IMR-90 (cell line): ENCODE measurements around the gene IFNLR1. TPM values are rescaled to one million over a fixed set of nuclear protein-coding genes. Genes with fewer than 3 reads are reported as not detected.

Experiments used
- ATAC-seq: fragments of 200-7000 bp; cut with Tn5 transposase; 2 replicates; pipeline ENCODE4 v1.9.1; 2020; ENCODE audit warnings: low read depth, mild to moderate bottlenecking, moderate library complexity
- BruUV-seq: library from RNA; stranded (reverse); fragments of 400-500 nt; replicated peaks from 2 replicates; lab custom pipeline; 2021; lab: Mats Ljungman, UMichigan
- CTCF ChIA-PET: fragments of 300-600 bp; formaldehyde crosslinking; extraction: SDS; loops from one replicate; lab custom pipeline; 2021; ENCODE audit warnings: antibody characterized with exemption; lab: Yijun Ruan, JAX
- POLR2A ChIA-PET: fragments of 300-600 bp; sonication (Branson Sonifier 250); formaldehyde crosslinking; loops from one replicate; lab custom pipeline; 2022; ENCODE audit warnings: antibody characterized with exemption; ENCODE audit not compliant: unreplicated experiment; lab: Charles Lee
- DNase-seq: peaks from one replicate; pipeline ENCODE4 v3.0.0; 2013
- H2AFZ ChIP-seq: replicated peaks from 2 replicates; pipeline ENCODE3; 2013; ENCODE audit warnings: low read length, mild to moderate bottlenecking; ENCODE audit not compliant: poor library complexity
- H2AK5ac ChIP-seq: 2 replicates; pipeline ENCODE4 v1.6.1; 2013; ENCODE audit warnings: low read depth, low read length, inconsistent platforms
- H2AK9ac ChIP-seq: replicated peaks from 2 replicates; pipeline ENCODE3; 2013; ENCODE audit warnings: mild to moderate bottlenecking, low read depth, low read length, moderate library complexity; ENCODE audit not compliant: poor library complexity
- H2BK120ac ChIP-seq: 2 replicates; pipeline ENCODE4 v1.6.1; 2013; ENCODE audit warnings: low read depth, low read length, inconsistent platforms
- H2BK15ac ChIP-seq: 3 replicates; pipeline ENCODE4 v1.6.1; 2013; ENCODE audit warnings: low read depth, low read length, inconsistent platforms
- H2BK20ac ChIP-seq: 2 replicates; pipeline ENCODE4 v1.6.1; 2013; ENCODE audit warnings: low read depth, mild to moderate bottlenecking, inconsistent platforms, low read length, moderate library complexity
- H2BK5ac ChIP-seq: 2 replicates; pipeline ENCODE4 v1.6.1; 2013; ENCODE audit warnings: mild to moderate bottlenecking, low read depth, low read length, inconsistent platforms; ENCODE audit not compliant: poor library complexity, severe bottlenecking
- H3K14ac ChIP-seq: replicated peaks from 2 replicates; pipeline ENCODE4 v1.6.1; 2013; ENCODE audit warnings: low read depth, low read length, inconsistent platforms
- H3K18ac ChIP-seq: 2 replicates; pipeline ENCODE4 v1.6.1; 2013; ENCODE audit warnings: low read depth, low read length, control low read depth
- H3K23ac ChIP-seq: 2 replicates; pipeline ENCODE4 v1.6.1; 2013; ENCODE audit warnings: low read depth, low read length, inconsistent platforms
- H3K27ac ChIP-seq: 2 replicates; pipeline ENCODE4 v1.5.1; 2013; ENCODE audit warnings: mild to moderate bottlenecking, control low read depth, low read length; ENCODE audit not compliant: insufficient read depth
- H3K27me3 ChIP-seq: 2 replicates; pipeline ENCODE4 v1.6.1; 2013; ENCODE audit warnings: low read length; ENCODE audit not compliant: control insufficient read depth, insufficient read depth
- H3K36me3 ChIP-seq: 2 replicates; pipeline ENCODE4 v1.6.1; 2013; ENCODE audit warnings: low read length, mixed read lengths; ENCODE audit not compliant: control insufficient read depth, insufficient read depth
- H3K4ac ChIP-seq: 2 replicates; pipeline ENCODE4 v1.6.1; 2013; ENCODE audit warnings: low read depth, low read length, inconsistent platforms
- H3K4me1 ChIP-seq: 2 replicates; pipeline ENCODE4 v1.6.1; 2013; ENCODE audit warnings: low read length, mixed read lengths; ENCODE audit not compliant: control insufficient read depth, insufficient read depth
- H3K4me2 ChIP-seq: 2 replicates; pipeline ENCODE4 v1.6.1; 2013; ENCODE audit warnings: low read depth, mild to moderate bottlenecking, control low read depth, low read length, moderate library complexity
- H3K4me3 ChIP-seq: 2 replicates; pipeline ENCODE4 v1.5.1; 2013; ENCODE audit warnings: low read depth, mild to moderate bottlenecking, control low read depth, low read length, moderate library complexity; ENCODE audit not compliant: insufficient read depth
- H3K56ac ChIP-seq: 2 replicates; pipeline ENCODE4 v1.6.1; 2013; ENCODE audit warnings: low read length, inconsistent platforms; ENCODE audit not compliant: insufficient read depth; ENCODE audit errors: extremely low read depth
- H3K79me1 ChIP-seq, 2 experiments: 2 replicates each; pipeline ENCODE4 v1.6.1; 2013; ENCODE audit warnings: low read length in 2 of 2, inconsistent platforms in 1 of 2, low read depth in 1 of 2
- H3K9ac ChIP-seq: 2 replicates; pipeline ENCODE4 v1.6.1; 2013; ENCODE audit warnings: low read depth, low read length, control low read depth
- H3K9me1 ChIP-seq: 2 replicates; pipeline ENCODE4 v1.6.1; 2013; ENCODE audit warnings: low read length, inconsistent platforms; ENCODE audit not compliant: insufficient read depth
- H3K9me3 ChIP-seq: 2 replicates; pipeline ENCODE4 v1.6.1; 2013; ENCODE audit warnings: low read length; ENCODE audit not compliant: control insufficient read depth, insufficient read depth
- H4K20me1 ChIP-seq: 2 replicates; pipeline ENCODE4 v1.6.1; 2013; ENCODE audit warnings: low read length, inconsistent platforms; ENCODE audit not compliant: insufficient read depth
- H4K5ac ChIP-seq: 2 replicates; pipeline ENCODE4 v1.6.1; 2013; ENCODE audit warnings: mild to moderate bottlenecking, low read depth, low read length, control low read depth
- H4K8ac ChIP-seq, 2 experiments: 2 replicates each; pipeline ENCODE4 v1.6.1; 2013; ENCODE audit warnings: low read depth in 2 of 2, low read length in 2 of 2, control low read depth in 1 of 2, inconsistent platforms in 1 of 2
- H4K91ac ChIP-seq: 2 replicates; pipeline ENCODE4 v1.6.1; 2013; ENCODE audit warnings: low read depth, low read length, inconsistent platforms; ENCODE audit not compliant: insufficient read depth
- BHLHE40 ChIP-seq: fragments of 150-350 bp; IDR thresholded peaks from 2 replicates; pipeline ENCODE4 v1.6.1; 2016; ENCODE audit warnings: mild to moderate bottlenecking, low read depth, low read length
- CEBPB ChIP-seq: IDR thresholded peaks from 2 replicates; pipeline ENCODE4 v1.6.1; 2012; ENCODE audit warnings: low read depth, low read length, improper control_type of control experiment
- CTCF ChIP-seq: conservative IDR thresholded peaks from 2 replicates; pipeline ENCODE4 v1.5.1; 2012; ENCODE audit warnings: mild to moderate bottlenecking, low read depth, low read length, improper control_type of control experiment
- ELK1 ChIP-seq: fragments of 150-350 bp; IDR thresholded peaks from 2 replicates; pipeline ENCODE4 v1.6.1; 2016; ENCODE audit warnings: low read depth, mild to moderate bottlenecking, low read length, moderate library complexity, borderline replicate concordance
- FOS ChIP-seq: fragments of 150-350 bp; IDR thresholded peaks from 2 replicates; pipeline ENCODE4 v1.6.1; 2016; ENCODE audit warnings: low read depth, low read length
- POLR2A ChIP-seq: IDR thresholded peaks from 2 replicates; pipeline ENCODE4 v1.6.1; 2012; ENCODE audit warnings: mild to moderate bottlenecking, low read depth, low read length
- RAD21 ChIP-seq: IDR thresholded peaks from 2 replicates; pipeline ENCODE4 v1.6.1; 2012; ENCODE audit warnings: low read length, improper control_type of control experiment
- RCOR1 ChIP-seq: IDR thresholded peaks from 2 replicates; pipeline ENCODE4 v1.6.1; 2012; ENCODE audit warnings: mild to moderate bottlenecking, low read length, improper control_type of control experiment; ENCODE audit not compliant: insufficient replicate concordance
- USF2 ChIP-seq: fragments of 150-350 bp; IDR thresholded peaks from 2 replicates; pipeline ENCODE4 v1.6.1; 2017; ENCODE audit warnings: mild to moderate bottlenecking, antibody characterized with exemption, low read length, low read depth
- WGBS, 2 experiments: methylation state at CpG; one replicate each; pipeline versions ENCODE4 v1.1.5 to v1.1.7; 2013; ENCODE audit warnings: missing lambda C conversion rate in 2 of 2; ENCODE audit not compliant: insufficient read length in 1 of 2; ENCODE audit errors: extremely low coverage in 2 of 2; 5-methylcytosine and 5-hydroxymethylcytosine counted together
- dilution Hi-C: fragments of 300-500 bp; cut with HindIII; formaldehyde crosslinking; loops from one replicate; pipeline ENCODE4 v1.14.3; 2018; ENCODE audit warnings: low sequenced_read_pairs; ENCODE audit not compliant: unreplicated experiment
- in situ Hi-C: fragments of 300-500 bp; cut with MboI; formaldehyde crosslinking; loops from 3 replicates; pipeline ENCODE4 v1.14.3; 2019; ENCODE audit warnings: low sequenced_read_pairs, inconsistent platforms, mixed read lengths
- intact Hi-C: fragments of 100-400 bp; cut with micrococcal nuclease; formaldehyde crosslinking; loops from 2 replicates; pipeline ENCODE4 v1.10.0; 2022
- polyA plus RNA-seq, 3 experiments: library from polyadenylated mRNA; depleted of rRNA; stranded (reverse); fragments of >200 nt; gene quantifications; 2 replicates each; pipeline ENCODE4 v1.2.3, GENCODE V29; 2012; ENCODE audit warnings: low replicate concordance in 1 of 3
- total RNA-seq: library from RNA; depleted of rRNA; stranded (reverse); fragments of >200 nt; gene quantifications from 2 replicates; pipeline ENCODE4 v1.2.3, GENCODE V29; 2012

Gene IFNLR1
- total and polyA plus RNA-seq, 2 of the 4 experiments (the other 2 are of a cell fraction), result not detected

- Histone ChIP-seq H3K9ac (no peak overlapping the region), H2AK5ac (no peak overlapping the region), H3K79me1 (no peaks in the 10 kb centered on the region), H2BK5ac (no peak overlapping the region), H2BK120ac (no peak overlapping the region), H4K20me1 (no peaks in the 10 kb centered on the region; the same call in 1 of the 2 replicates), H2BK20ac (no peak overlapping the region), H3K56ac (no peak overlapping the region), H3K18ac (no peak overlapping the region), H2AFZ (no peak overlapping the region), H3K27me3 (peaks cover 29% of the 10 kb centered on the region), H3K23ac (no peak overlapping the region), H4K91ac (no peak overlapping the region), H2BK15ac (no peak overlapping the region), H4K8ac (no peak overlapping the region), H4K5ac (no peak overlapping the region), H3K4me2 (no peak overlapping the region), H3K4me3 (no peak overlapping the region), H3K4me1 (no peaks in the 10 kb centered on the region), H3K4ac (no peak overlapping the region), H3K36me3 (no peaks in the 10 kb centered on the region), H2AK9ac (no peak overlapping the region), H3K9me3 (peaks cover 2% of the 10 kb centered on the region; the same call in 1 of the 2 replicates), H3K27ac (no peak overlapping the region), H3K9me1 (no peaks in the 10 kb centered on the region), H3K14ac (no peak overlapping the region)
- DNase-seq (no peak), ATAC-seq (no peak)
- in situ Hi-C loops (no loop called here), dilution Hi-C loops (no loop called here), intact Hi-C loops (no loop called here)
- POLR2A ChIA-PET, result no interaction called here
- WGBS, 2 experiments, result 63% methylated on average over 1 of the region's 5 CpGs; no CpG with 5 or more reads in 1 of the 2 experiments
- BruUV-seq, result no TSS peak
- CTCF ChIA-PET, result interaction anchor here (0.7 to 1.5 kb wide), 2 partner anchors 183 to 378 kb away, joined by 3 to 4 read pairs; no protein-coding TSS in a partner anchor
- no peak for TF ChIP-seq FOS
- TF ChIP-seq CEBPB, result no peak
- no peak for TF ChIP-seq CTCF
- TF ChIP-seq POLR2A, result no peak
- TF ChIP-seq USF2, result no peak
- TF ChIP-seq RCOR1, result no peak
- TF ChIP-seq RAD21, result no peak
- no peak for TF ChIP-seq BHLHE40
- no peak for TF ChIP-seq ELK1
These were observed 22.0 kb upstream of the IFNLR1 start for GRCh38 chr1:24209097-24209496.
